Measurements from ENCODE around the gene CCM2. TPM values are rescaled to one million over a fixed set of nuclear protein-coding genes. Genes with fewer than 3 reads are reported as not detected.

CCM2 gene
- total and polyA plus RNA-seq, 2 experiments from 2014 or later: 24.9 to 40.1 TPM

DNA sequence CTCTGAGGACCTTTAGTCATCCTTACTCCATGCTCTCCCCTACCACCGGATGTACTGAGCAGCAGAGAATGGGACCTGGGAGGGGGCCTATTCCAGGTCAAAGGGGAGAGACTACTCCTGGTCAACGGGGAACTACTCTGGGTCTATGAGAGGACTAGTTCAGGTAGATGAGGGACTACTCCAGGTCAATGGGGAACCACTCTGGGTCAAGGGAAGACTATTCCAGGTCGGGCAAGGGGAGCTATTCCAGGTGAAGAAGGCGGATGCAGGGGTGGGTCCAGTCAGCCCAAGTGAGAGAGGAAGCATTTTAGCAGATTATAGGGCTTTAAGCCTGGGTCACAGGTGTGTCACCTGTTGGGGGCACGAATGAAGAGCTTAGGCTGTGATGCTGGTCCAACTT lies 35.4 kb downstream of the CCM2 start (continued):
- TF ChIP-seq, protein P1, sequence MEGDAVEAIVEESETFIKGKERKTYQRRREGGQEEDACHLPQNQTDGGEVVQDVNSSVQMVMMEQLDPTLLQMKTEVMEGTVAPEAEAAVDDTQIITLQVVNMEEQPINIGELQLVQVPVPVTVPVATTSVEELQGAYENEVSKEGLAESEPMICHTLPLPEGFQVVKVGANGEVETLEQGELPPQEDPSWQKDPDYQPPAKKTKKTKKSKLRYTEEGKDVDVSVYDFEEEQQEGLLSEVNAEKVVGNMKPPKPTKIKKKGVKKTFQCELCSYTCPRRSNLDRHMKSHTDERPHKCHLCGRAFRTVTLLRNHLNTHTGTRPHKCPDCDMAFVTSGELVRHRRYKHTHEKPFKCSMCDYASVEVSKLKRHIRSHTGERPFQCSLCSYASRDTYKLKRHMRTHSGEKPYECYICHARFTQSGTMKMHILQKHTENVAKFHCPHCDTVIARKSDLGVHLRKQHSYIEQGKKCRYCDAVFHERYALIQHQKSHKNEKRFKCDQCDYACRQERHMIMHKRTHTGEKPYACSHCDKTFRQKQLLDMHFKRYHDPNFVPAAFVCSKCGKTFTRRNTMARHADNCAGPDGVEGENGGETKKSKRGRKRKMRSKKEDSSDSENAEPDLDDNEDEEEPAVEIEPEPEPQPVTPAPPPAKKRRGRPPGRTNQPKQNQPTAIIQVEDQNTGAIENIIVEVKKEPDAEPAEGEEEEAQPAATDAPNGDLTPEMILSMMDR (conservative IDR thresholded peaks at IDR 0.05; ENCODE audit: low read depth in 2 of 2): no peak

DNA sequence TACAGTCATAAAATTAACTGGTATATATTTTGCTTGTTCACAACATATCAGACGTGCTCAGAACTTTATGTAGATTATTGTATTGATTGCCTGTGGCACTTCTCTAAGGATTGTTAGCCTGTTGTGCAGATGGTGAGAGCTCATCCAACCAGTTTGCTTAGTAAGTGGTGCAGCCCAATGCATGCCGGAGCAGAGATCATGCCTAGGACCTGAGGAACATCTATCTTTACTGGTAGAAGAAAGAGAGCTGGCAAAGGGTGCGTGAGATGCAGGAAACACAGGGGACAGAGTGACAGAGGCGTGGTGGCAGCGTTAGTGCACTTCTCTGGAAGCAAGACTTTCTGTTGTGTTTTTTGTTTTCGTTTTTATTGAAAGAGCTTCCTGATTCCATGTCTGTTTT lies 35.9 kb downstream of the CCM2 start:
- no peak for DNase-seq (ENCODE audit: low spot score)

DNA sequence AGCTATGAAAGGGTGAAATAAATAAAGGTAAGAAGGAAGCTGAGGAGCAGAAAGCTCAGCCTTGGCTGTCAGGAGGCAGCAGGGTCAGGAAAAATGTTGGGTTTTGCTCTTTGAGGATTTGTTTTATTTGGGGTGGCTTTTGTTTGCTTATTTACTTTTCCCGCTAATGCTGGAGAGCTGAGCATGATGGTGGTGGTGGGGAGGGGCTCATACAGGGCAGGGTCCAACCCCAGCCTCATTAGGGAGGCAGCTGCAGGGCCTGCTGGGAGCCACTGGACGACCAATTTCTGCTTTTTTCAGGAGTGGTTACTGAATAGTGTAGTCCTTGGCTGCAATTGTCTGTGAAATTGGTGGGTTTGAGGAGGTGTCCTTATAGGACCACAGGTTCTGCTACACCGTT lies 36.3 kb downstream of the CCM2 start:
- Histone ChIP-seq H3K9me2 (ENCODE audit: insufficient read depth) (no peaks in the 10 kb centered on the region), H3K27ac (ENCODE audit: low read depth) (no peak overlapping the region; the same call in 1 of the 2 replicates), H3K27me3 (ENCODE audit: insufficient read depth) (no peaks in the 10 kb centered on the region), H4K20me1 (replicated peaks; ENCODE audit: insufficient read depth) (peaks cover 4% of the 10 kb centered on the region), H3F3A (replicated peaks; ENCODE audit: low read depth) (no peaks in the 10 kb centered on the region), H3K36me3 (ENCODE audit: insufficient read depth) (peaks cover 4% of the 10 kb centered on the region; the same call in 1 of the 2 replicates), H3K4me2 (no peak overlapping the region), H2AFZ (no peak overlapping the region), H3K79me2 (replicated peaks; ENCODE audit: insufficient read depth) (peaks cover 52% of the 10 kb centered on the region), H3K4me3 (no peak overlapping the region), H3K4me1 (ENCODE audit: insufficient read depth) (peaks cover 7% of the 10 kb centered on the region; the same call in 1 of the 2 replicates)
- H3K36me3 Mint-ChIP-seq (ENCODE audit: low read depth): peaks cover 19% of the 10 kb centered on the region
- ATAC-seq (0 out of 3 replicates have a peak, but pooled peaks have one; percentile 24), DNase-seq (ENCODE audit: low spot score) (no peak)
- peaks cover 27% of the 10 kb centered on the region for H3K4me1 Mint-ChIP-seq
- peaks cover 4% of the 10 kb centered on the region for H3K27me3 Mint-ChIP-seq (ENCODE audit: insufficient read depth, low read depth, poor library complexity)
- no peak overlapping the region for H3K27ac Mint-ChIP-seq
- no peaks in the 10 kb centered on the region for H3K9me3 Mint-ChIP-seq
- no peak overlapping the region for H3K4me3 Mint-ChIP-seq
- TF ChIP-seq, protein P2, sequence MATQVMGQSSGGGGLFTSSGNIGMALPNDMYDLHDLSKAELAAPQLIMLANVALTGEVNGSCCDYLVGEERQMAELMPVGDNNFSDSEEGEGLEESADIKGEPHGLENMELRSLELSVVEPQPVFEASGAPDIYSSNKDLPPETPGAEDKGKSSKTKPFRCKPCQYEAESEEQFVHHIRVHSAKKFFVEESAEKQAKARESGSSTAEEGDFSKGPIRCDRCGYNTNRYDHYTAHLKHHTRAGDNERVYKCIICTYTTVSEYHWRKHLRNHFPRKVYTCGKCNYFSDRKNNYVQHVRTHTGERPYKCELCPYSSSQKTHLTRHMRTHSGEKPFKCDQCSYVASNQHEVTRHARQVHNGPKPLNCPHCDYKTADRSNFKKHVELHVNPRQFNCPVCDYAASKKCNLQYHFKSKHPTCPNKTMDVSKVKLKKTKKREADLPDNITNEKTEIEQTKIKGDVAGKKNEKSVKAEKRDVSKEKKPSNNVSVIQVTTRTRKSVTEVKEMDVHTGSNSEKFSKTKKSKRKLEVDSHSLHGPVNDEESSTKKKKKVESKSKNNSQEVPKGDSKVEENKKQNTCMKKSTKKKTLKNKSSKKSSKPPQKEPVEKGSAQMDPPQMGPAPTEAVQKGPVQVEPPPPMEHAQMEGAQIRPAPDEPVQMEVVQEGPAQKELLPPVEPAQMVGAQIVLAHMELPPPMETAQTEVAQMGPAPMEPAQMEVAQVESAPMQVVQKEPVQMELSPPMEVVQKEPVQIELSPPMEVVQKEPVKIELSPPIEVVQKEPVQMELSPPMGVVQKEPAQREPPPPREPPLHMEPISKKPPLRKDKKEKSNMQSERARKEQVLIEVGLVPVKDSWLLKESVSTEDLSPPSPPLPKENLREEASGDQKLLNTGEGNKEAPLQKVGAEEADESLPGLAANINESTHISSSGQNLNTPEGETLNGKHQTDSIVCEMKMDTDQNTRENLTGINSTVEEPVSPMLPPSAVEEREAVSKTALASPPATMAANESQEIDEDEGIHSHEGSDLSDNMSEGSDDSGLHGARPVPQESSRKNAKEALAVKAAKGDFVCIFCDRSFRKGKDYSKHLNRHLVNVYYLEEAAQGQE (IDR thresholded peaks at IDR 0.05; ENCODE audit: unreplicated experiment): no peak
- TF ChIP-seq STAT1 (IDR thresholded peaks at IDR 0.05; ENCODE audit: unreplicated experiment): no peak
- no peak for TF ChIP-seq ZNF114 (CRISPR knock-in tag; IDR thresholded peaks at IDR 0.05)
- TF ChIP-seq EZH2 (IDR thresholded peaks at IDR 0.05; ENCODE audit: low read depth, unreplicated experiment): no peak
- no peak for TF ChIP-seq ZNF331 (CRISPR knock-in tag; IDR thresholded peaks at IDR 0.05; ENCODE audit: low read depth)
- TF ChIP-seq CREB1 (CRISPR knock-in tag; IDR thresholded peaks at IDR 0.05; ENCODE audit: low read depth): no peak
- TF ChIP-seq, protein P1 (conservative IDR thresholded peaks at IDR 0.05; ENCODE audit: low read depth in 2 of 2): no peak
- TF ChIP-seq POLR2AphosphoS5 (IDR thresholded peaks at IDR 0.05; ENCODE audit: low read depth): no peak

More for the DNA sequence above, 35.9 kb downstream of the CCM2 start:
- H3K4me2 ChIP-seq: no peak overlapping the region
- Mint-ChIP-seq H3K27ac (no peak overlapping the region), H3K9me3 (no peaks in the 10 kb centered on the region), H3K27me3 (ENCODE audit: insufficient read depth, low read depth, poor library complexity) (peaks cover 4% of the 10 kb centered on the region), H3K4me3 (no peak overlapping the region), H3K4me1 (peaks cover 27% of the 10 kb centered on the region), H3K36me3 (ENCODE audit: low read depth) (peaks cover 16% of the 10 kb centered on the region)
- peaks cover 7% of the 10 kb centered on the region; the same call in 1 of the 2 replicates for H3K4me1 ChIP-seq (ENCODE audit: insufficient read depth)
- H3K9me2 ChIP-seq (ENCODE audit: insufficient read depth): no peaks in the 10 kb centered on the region
- no peak overlapping the region for H2AFZ ChIP-seq
- no peak for TF ChIP-seq NANOG (IDR thresholded peaks at IDR 0.05; ENCODE audit: borderline replicate concordance)
- TF ChIP-seq EZH2 (IDR thresholded peaks at IDR 0.05; ENCODE audit: low read depth, unreplicated experiment): no peak
- TF ChIP-seq STAT1 (IDR thresholded peaks at IDR 0.05; ENCODE audit: unreplicated experiment): no peak
- TF ChIP-seq ZNF331 (CRISPR knock-in tag; IDR thresholded peaks at IDR 0.05; ENCODE audit: low read depth): no peak
- TF ChIP-seq CREB1 (CRISPR knock-in tag; IDR thresholded peaks at IDR 0.05; ENCODE audit: low read depth): no peak
- no peak for TF ChIP-seq POLR2AphosphoS5 (IDR thresholded peaks at IDR 0.05; ENCODE audit: low read depth)
- no peak for TF ChIP-seq EZH2phosphoT487 (IDR thresholded peaks at IDR 0.05; ENCODE audit: unreplicated experiment)
- TF ChIP-seq JUNB (IDR thresholded peaks at IDR 0.05; ENCODE audit: unreplicated experiment): no peak
- TF ChIP-seq, protein P1 (conservative IDR thresholded peaks at IDR 0.05; ENCODE audit: low read depth in 2 of 2): no peak
- ATAC-seq: no peak
- H4K20me1 ChIP-seq (replicated peaks; ENCODE audit: insufficient read depth): peaks cover 4% of the 10 kb centered on the region
- no peak overlapping the region for H3K4me3 ChIP-seq
- no peaks in the 10 kb centered on the region for H3K27me3 ChIP-seq (ENCODE audit: insufficient read depth)
- peaks cover 54% of the 10 kb centered on the region for H3K79me2 ChIP-seq (replicated peaks; ENCODE audit: insufficient read depth)
- no peaks in the 10 kb centered on the region for H3F3A ChIP-seq (replicated peaks; ENCODE audit: low read depth)
- H3K27ac ChIP-seq (ENCODE audit: low read depth): no peak overlapping the region; the same call in 1 of the 2 replicates
- H3K36me3 ChIP-seq (ENCODE audit: insufficient read depth): peaks cover 4% of the 10 kb centered on the region; the same call in 1 of the 2 replicates

Data from GM23338 (cell line).